Thyroid gland (tissue), 4 donors: ENCODE data around the gene ATP2C1. TPM values are rescaled to one million over a fixed set of nuclear protein-coding genes. Genes with fewer than 3 reads are reported as not detected.

Experiments used
- DNase-seq, 2 donors: peaks; one replicate each; pipeline ENCODE4 v3.0.0-alpha.2; 2019
- H3K27ac ChIP-seq, 3 donors: fragments of 200-600 bp; sonication (generic); 1 replicate in 2 of 3; 2 replicates in 1 of 3; pipeline ENCODE4 v1.5.1; 2016 to 2019; ENCODE audit warnings: mild to moderate bottlenecking in 1 of 3, moderate library complexity in 1 of 3
- H3K27me3 ChIP-seq: fragments of 200-600 bp; sonication (generic); one replicate; pipeline ENCODE4 v1.5.1; 2019
- H3K36me3 ChIP-seq, 2 donors: fragments of 200-600 bp; sonication (generic); one replicate each; pipeline ENCODE4 v1.5.1; 2016 to 2019
- H3K4me1 ChIP-seq, 2 donors: fragments of 200-600 bp; sonication (generic); one replicate each; pipeline ENCODE4 v1.5.1; 2017 to 2019
- H3K4me3 ChIP-seq, 3 donors: fragments of 200-600 bp; sonication (generic); replicated peaks in 1 of 3; 1 replicate in 2 of 3; 2 replicates in 1 of 3; pipeline ENCODE4 v1.5.1; 2016; ENCODE audit warnings: mild to moderate bottlenecking in 1 of 3
- H3K9me3 ChIP-seq: fragments of 200-600 bp; sonication (generic); one replicate; pipeline ENCODE4 v1.5.1; 2017
- CTCF ChIP-seq, 6 experiments: fragments of 200-600 bp in 3 of 6; fragments of 450-650 bp in 3 of 6; sonication (generic) in 3 of 6; IDR thresholded peaks; one replicate each; pipeline ENCODE4 v1.5.1; 2016 to 2019; ENCODE audit warnings: antibody characterized with exemption in 6 of 6, mild to moderate bottlenecking in 2 of 6, inconsistent platforms in 1 of 6, moderate library complexity in 1 of 6
- POLR2A ChIP-seq, 2 donors: fragments of 450-650 bp; IDR thresholded peaks; one replicate each; pipeline ENCODE4 v1.6.1; 2017; ENCODE audit warnings: antibody characterized with exemption in 2 of 2, mild to moderate bottlenecking in 2 of 2, moderate library complexity in 1 of 2
- WGBS, 2 donors: methylation state at CpG; one replicate each; pipeline ENCODE4 v1.1.5; 2017; 5-methylcytosine and 5-hydroxymethylcytosine counted together
- intact Hi-C: fragments of 100-400 bp; cut with DNase I; formaldehyde crosslinking; loops from one replicate; pipeline ENCODE4 v1.15.1; 2023
- total RNA-seq, 4 donors: library from RNA; depleted of rRNA; stranded (reverse); fragments of >200 nt; gene quantifications; one replicate each; pipeline ENCODE4 v1.2.3, GENCODE V29; 2016

ATP2C1 gene
- total RNA-seq, 4 donors from 2014 or later = 58.9 to 89.2 (median 62.0) TPM

- H3K9me3 ChIP-seq = no peaks in the 10 kb centered on the region
- H3K27ac ChIP-seq = no peak overlapping the region
- H3K4me3 ChIP-seq = no peak overlapping the region
- intact Hi-C loops = no loop called here
- H3K4me1 ChIP-seq = no peaks in the 10 kb centered on the region
- peaks cover 0 to 2% of the 10 kb centered on the region in 2 donors for H3K36me3 ChIP-seq
- 92 to 96% methylated on average over 7 of the region's 7 CpGs for WGBS, 2 donors
- DNase-seq = no peak
- no peaks in the 10 kb centered on the region for H3K27me3 ChIP-seq
- TF ChIP-seq POLR2A (IDR thresholded peaks at IDR 0.05) = no peak
- TF ChIP-seq CTCF (IDR thresholded peaks at IDR 0.05) = no peak
Measured at GRCh38 chr3:130997289-130997688, 103.4 kb downstream of the ATP2C1 start.

- 89 to 92% methylated on average over 1 of the region's 1 CpG for WGBS, 2 donors
- H3K4me3 ChIP-seq = no peak overlapping the region
- H3K9me3 ChIP-seq = no peaks in the 10 kb centered on the region
- no peaks in the 10 kb centered on the region for H3K27me3 ChIP-seq
- H3K27ac ChIP-seq = no peak overlapping the region
- no peak for TF ChIP-seq POLR2A (IDR thresholded peaks at IDR 0.05)
- no peak for TF ChIP-seq CTCF (IDR thresholded peaks at IDR 0.05)
- no peak for DNase-seq
- no peaks in the 10 kb centered on the region for H3K36me3 ChIP-seq
- intact Hi-C loops = no loop called here
- no peaks in the 10 kb centered on the region for H3K4me1 ChIP-seq
Measured at GRCh38 chr3:131001071-131001470, 107.2 kb downstream of the ATP2C1 start.

GRCh38 chr3:131004603-131005002 lies 110.7 kb downstream of the ATP2C1 start:
- TF ChIP-seq CTCF (IDR thresholded peaks at IDR 0.05) = no peak
- TF ChIP-seq POLR2A (IDR thresholded peaks at IDR 0.05) = no peak
- intact Hi-C loops = no loop called here
- Histone ChIP-seq H3K4me1 (no peaks in the 10 kb centered on the region), H3K27ac (no peak overlapping the region), H3K36me3 (no peaks in the 10 kb centered on the region), H3K4me3 (no peak overlapping the region), H3K27me3 (no peaks in the 10 kb centered on the region), H3K9me3 (no peaks in the 10 kb centered on the region)
- DNase-seq = no peak
- 96% methylated on average over 1 of the region's 1 CpG for whole genome bisulfite sequencing, 2 donors

GRCh38 chr3:131007256-131007655 lies 113.4 kb downstream of the ATP2C1 start:
- H3K4me3 ChIP-seq = no peak overlapping the region
- no peaks in the 10 kb centered on the region for H3K9me3 ChIP-seq
- TF ChIP-seq CTCF (IDR thresholded peaks at IDR 0.05) (no peak), POLR2A (IDR thresholded peaks at IDR 0.05) (no peak)
- H3K27ac ChIP-seq = no peak overlapping the region
- no peaks in the 10 kb centered on the region for H3K27me3 ChIP-seq
- H3K36me3 ChIP-seq = no peaks in the 10 kb centered on the region
- no peaks in the 10 kb centered on the region for H3K4me1 ChIP-seq
- intact Hi-C loops = no loop called here
- WGBS, 2 donors = 98 to 100% methylated on average over 2 of the region's 2 CpGs
- DNase-seq = no peak

- no peak overlapping the region for H3K4me3 ChIP-seq
- H3K4me1 ChIP-seq = no peaks in the 10 kb centered on the region
- intact Hi-C loops = no loop called here
- no peak for DNase-seq
- H3K36me3 ChIP-seq = no peaks in the 10 kb centered on the region
- no peaks in the 10 kb centered on the region for H3K27me3 ChIP-seq
- TF ChIP-seq POLR2A (IDR thresholded peaks at IDR 0.05) (no peak), CTCF (IDR thresholded peaks at IDR 0.05) (no peak)
- H3K27ac ChIP-seq = no peak overlapping the region
- 99 to 100% methylated on average over 2 of the region's 2 CpGs for WGBS, 2 donors
- H3K9me3 ChIP-seq = no peaks in the 10 kb centered on the region
Measured at GRCh38 chr3:131007782-131008181, 113.9 kb downstream of the ATP2C1 start.
